ENCODE measurements around the gene TENM4. TPM values are rescaled to one million over a fixed set of nuclear protein-coding genes. Genes with fewer than 3 reads are reported as not detected.

Gene TENM4
- total RNA-seq, 1 experiment from 2014 or later, result 0.39 TPM

DNA sequence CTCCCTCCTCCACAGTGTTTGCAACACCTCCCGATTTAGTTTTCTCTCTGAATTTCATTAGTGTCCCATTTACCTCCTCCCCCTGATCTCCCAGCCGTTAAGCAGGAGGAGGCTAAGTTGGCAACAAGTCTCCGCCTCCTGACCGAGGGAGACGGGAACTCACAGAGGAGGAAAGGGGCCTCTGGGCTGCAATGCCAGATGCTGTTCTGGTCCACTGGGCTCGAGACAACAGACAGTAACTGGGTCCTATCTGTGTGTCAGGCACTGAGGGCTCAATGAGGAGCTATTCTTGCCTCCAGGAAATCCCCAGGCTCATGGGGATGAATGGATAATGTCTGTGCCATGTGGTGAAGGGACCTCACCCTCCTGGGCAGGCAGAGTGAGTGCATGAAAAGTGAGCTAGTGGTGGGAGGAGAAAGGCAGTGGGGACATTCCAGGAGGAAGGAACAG is 228.1 kb downstream of the TENM4 start:
- Histone ChIP-seq H3K36me3 (ENCODE audit: control insufficient read depth, insufficient read depth, low read length) (no peaks in the 10 kb centered on the region), H3K27ac (ENCODE audit: low read length) (no peak overlapping the region), H3K9me3 (ENCODE audit: control insufficient read depth, insufficient read depth, low read depth, low read length) (no peaks in the 10 kb centered on the region), H3K4me1 (ENCODE audit: control insufficient read depth, insufficient read depth, low read length) (no peaks in the 10 kb centered on the region), H3K27me3 (ENCODE audit: control insufficient read depth, insufficient read depth, low read length) (0 out of 2 replicates have a peak, but pooled peaks cover 4% of the 10 kb centered on the region), H3K4me3 (ENCODE audit: low read depth in 2 of 2, low read length in 2 of 2) (no peak overlapping the region)
- in situ Hi-C loops (cut with HindIII; ENCODE audit: low pct_unique_long_range_greater_than_20kb, low sequenced_read_pairs) (no loop called here), intact Hi-C loops (cut with micrococcal nuclease; ENCODE audit: unreplicated experiment) (no loop called here)
- ATAC-seq, result no peak
- CTCF ChIA-PET, result interaction anchor here (0.5 to 0.6 kb wide), 2 partner anchors 490 to 1790 kb away, joined by 3 read pairs; no protein-coding TSS in a partner anchor
- POLR2A ChIA-PET, result no interaction called here
- TF ChIP-seq SIN3A (IDR thresholded peaks at IDR 0.05; ENCODE audit: borderline replicate concordance, insufficient read depth, low read depth, low read length), result no peak
- DNase-seq (ENCODE audit: low read depth, low spot score), result no peak
- BruUV-seq (replicated peaks), result no TSS peak

DNA sequence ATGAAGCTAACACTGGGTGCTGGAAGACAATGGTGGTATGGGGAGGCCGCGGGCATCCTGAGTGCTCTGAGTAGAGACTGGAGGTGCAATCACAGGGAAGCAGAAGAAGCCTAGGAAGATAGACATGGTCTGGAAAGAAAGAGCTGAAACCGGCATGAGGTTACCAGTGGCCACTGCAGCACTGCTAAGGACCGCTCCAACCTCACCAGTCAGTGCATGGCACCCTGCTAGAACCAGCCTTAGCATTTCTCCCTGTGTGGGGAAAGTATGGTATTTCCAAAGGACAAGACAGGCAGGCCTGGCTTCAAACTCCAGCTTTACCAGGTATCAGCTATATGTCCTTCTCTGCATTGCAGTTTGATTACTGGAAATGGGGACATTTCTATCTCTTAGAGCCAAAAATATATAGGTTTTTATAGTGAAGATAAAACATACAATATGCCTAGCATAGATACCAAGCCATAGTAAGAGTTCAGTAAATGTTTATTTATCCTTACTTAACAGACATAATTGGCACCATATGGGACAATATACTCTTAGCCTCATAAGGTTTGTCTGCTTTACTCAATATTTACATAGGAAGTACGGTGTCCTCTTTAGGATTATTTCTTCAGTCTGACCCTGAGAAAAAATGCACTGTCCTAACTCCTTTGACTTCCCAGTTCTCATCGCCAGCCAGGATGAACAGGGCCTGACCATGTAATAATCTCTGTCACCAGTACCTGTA is 231.1 kb downstream of the TENM4 start:
- POLR2A ChIA-PET, result no interaction called here
- no peak overlapping the region for H3K4me3 ChIP-seq (ENCODE audit: low read depth in 2 of 2, low read length in 2 of 2)
- BruUV-seq (replicated peaks), result no TSS peak
- no peaks in the 10 kb centered on the region for H3K36me3 ChIP-seq (ENCODE audit: control insufficient read depth, insufficient read depth, low read length)
- 0 out of 2 replicates have a peak, but pooled peaks cover 4% of the 10 kb centered on the region for H3K27me3 ChIP-seq (ENCODE audit: control insufficient read depth, insufficient read depth, low read length)
- CTCF ChIA-PET, result no interaction called here
- no peak for DNase-seq (ENCODE audit: low read depth, low spot score)
- intact Hi-C loops (cut with micrococcal nuclease; ENCODE audit: unreplicated experiment) (no loop called here), in situ Hi-C loops (cut with HindIII; ENCODE audit: low pct_unique_long_range_greater_than_20kb, low sequenced_read_pairs) (no loop called here)
- no peaks in the 10 kb centered on the region for H3K4me1 ChIP-seq (ENCODE audit: control insufficient read depth, insufficient read depth, low read length)
- no peak for ATAC-seq
- no peak overlapping the region for H3K27ac ChIP-seq (ENCODE audit: low read length)
- no peaks in the 10 kb centered on the region for H3K9me3 ChIP-seq (ENCODE audit: control insufficient read depth, insufficient read depth, low read depth, low read length)
- TF ChIP-seq POLR2AphosphoS5 (IDR thresholded peaks at IDR 0.05; ENCODE audit: low read depth, low read length) (no peak), SIN3A (IDR thresholded peaks at IDR 0.05; ENCODE audit: borderline replicate concordance, insufficient read depth, low read depth, low read length) (no peak), TCF7L2 (IDR thresholded peaks at IDR 0.05; ENCODE audit: low read depth, low read length) (no peak)
- TF ChIP-seq, protein P1, sequence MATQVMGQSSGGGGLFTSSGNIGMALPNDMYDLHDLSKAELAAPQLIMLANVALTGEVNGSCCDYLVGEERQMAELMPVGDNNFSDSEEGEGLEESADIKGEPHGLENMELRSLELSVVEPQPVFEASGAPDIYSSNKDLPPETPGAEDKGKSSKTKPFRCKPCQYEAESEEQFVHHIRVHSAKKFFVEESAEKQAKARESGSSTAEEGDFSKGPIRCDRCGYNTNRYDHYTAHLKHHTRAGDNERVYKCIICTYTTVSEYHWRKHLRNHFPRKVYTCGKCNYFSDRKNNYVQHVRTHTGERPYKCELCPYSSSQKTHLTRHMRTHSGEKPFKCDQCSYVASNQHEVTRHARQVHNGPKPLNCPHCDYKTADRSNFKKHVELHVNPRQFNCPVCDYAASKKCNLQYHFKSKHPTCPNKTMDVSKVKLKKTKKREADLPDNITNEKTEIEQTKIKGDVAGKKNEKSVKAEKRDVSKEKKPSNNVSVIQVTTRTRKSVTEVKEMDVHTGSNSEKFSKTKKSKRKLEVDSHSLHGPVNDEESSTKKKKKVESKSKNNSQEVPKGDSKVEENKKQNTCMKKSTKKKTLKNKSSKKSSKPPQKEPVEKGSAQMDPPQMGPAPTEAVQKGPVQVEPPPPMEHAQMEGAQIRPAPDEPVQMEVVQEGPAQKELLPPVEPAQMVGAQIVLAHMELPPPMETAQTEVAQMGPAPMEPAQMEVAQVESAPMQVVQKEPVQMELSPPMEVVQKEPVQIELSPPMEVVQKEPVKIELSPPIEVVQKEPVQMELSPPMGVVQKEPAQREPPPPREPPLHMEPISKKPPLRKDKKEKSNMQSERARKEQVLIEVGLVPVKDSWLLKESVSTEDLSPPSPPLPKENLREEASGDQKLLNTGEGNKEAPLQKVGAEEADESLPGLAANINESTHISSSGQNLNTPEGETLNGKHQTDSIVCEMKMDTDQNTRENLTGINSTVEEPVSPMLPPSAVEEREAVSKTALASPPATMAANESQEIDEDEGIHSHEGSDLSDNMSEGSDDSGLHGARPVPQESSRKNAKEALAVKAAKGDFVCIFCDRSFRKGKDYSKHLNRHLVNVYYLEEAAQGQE (IDR thresholded peaks at IDR 0.05; ENCODE audit: insufficient read depth in 1 of 2, low read depth in 2 of 2, low read length in 1 of 2), result no peak
- TF ChIP-seq, protein P2, sequence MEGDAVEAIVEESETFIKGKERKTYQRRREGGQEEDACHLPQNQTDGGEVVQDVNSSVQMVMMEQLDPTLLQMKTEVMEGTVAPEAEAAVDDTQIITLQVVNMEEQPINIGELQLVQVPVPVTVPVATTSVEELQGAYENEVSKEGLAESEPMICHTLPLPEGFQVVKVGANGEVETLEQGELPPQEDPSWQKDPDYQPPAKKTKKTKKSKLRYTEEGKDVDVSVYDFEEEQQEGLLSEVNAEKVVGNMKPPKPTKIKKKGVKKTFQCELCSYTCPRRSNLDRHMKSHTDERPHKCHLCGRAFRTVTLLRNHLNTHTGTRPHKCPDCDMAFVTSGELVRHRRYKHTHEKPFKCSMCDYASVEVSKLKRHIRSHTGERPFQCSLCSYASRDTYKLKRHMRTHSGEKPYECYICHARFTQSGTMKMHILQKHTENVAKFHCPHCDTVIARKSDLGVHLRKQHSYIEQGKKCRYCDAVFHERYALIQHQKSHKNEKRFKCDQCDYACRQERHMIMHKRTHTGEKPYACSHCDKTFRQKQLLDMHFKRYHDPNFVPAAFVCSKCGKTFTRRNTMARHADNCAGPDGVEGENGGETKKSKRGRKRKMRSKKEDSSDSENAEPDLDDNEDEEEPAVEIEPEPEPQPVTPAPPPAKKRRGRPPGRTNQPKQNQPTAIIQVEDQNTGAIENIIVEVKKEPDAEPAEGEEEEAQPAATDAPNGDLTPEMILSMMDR (IDR thresholded peaks at IDR 0.05), result no peak

DNA sequence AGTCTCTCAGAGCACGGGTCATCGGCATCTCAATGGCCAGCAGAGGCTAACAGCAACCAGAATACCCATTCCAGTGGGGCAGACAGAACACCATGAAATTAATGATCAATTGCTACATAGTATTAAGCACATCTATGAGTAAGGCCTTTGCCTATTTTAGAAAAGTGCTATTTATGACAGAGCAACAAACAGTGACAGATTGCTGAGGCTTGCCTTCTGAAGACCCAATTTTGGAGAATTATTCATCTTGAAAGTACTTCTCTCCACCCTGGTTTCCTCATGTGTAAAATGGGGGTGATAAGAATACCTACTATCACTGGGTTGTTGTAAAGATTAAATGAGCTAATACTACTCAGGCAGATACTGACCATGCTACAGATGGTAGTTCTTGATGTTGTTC is 232.7 kb downstream of the TENM4 start:
- TF ChIP-seq, protein P2 (IDR thresholded peaks at IDR 0.05), result no peak
- Histone ChIP-seq H3K9me3 (ENCODE audit: control insufficient read depth, insufficient read depth, low read depth, low read length) (no peaks in the 10 kb centered on the region), H3K4me1 (ENCODE audit: control insufficient read depth, insufficient read depth, low read length) (no peaks in the 10 kb centered on the region), H3K36me3 (ENCODE audit: control insufficient read depth, insufficient read depth, low read length) (no peaks in the 10 kb centered on the region), H3K27me3 (ENCODE audit: control insufficient read depth, insufficient read depth, low read length) (0 out of 2 replicates have a peak, but pooled peaks cover 5% of the 10 kb centered on the region), H3K27ac (ENCODE audit: low read length) (no peak overlapping the region), H3K4me3 (ENCODE audit: low read depth in 2 of 2, low read length in 2 of 2) (no peak overlapping the region)
- intact Hi-C loops (cut with micrococcal nuclease; ENCODE audit: unreplicated experiment), result no loop called here
- in situ Hi-C loops (cut with HindIII; ENCODE audit: low pct_unique_long_range_greater_than_20kb, low sequenced_read_pairs), result no loop called here
- ATAC-seq (no peak), DNase-seq (ENCODE audit: low read depth, low spot score) (no peak)
- POLR2A ChIA-PET, result no interaction called here
- BruUV-seq (replicated peaks), result no TSS peak
- CTCF ChIA-PET, result no interaction called here
